MCF 10A (cell line): ENCODE results near the gene CYP19A1. TPM values are rescaled to one million over a fixed set of nuclear protein-coding genes. Genes with fewer than 3 reads are reported as not detected.

Experiments
- BruUV-seq: library from RNA; stranded (reverse); fragments of 400-500 nt; replicated peaks from 2 replicates; lab custom pipeline; 2021; lab: Mats Ljungman, UMichigan
- CTCF ChIA-PET: fragments of 300-600 bp; sonication (Branson Sonifier 250); formaldehyde crosslinking; extraction: SDS; loops from one replicate; lab custom pipeline; 2021; ENCODE audit warnings: antibody characterized with exemption, inconsistent platforms; lab: Yijun Ruan, JAX
- POLR2A ChIA-PET: fragments of 300-600, 350-650 bp; sonication (Branson Sonifier 250); formaldehyde crosslinking; extraction: SDS; loops from one replicate; lab custom pipeline; 2020; ENCODE audit warnings: antibody characterized with exemption, inconsistent platforms; lab: Yijun Ruan, JAX
- DNase-seq: peaks from one replicate; pipeline ENCODE4 v3.0.0-alpha.2; 2018; ENCODE audit not compliant: unreplicated experiment
- H3K27ac Mint-ChIP-seq: one replicate; pipeline ENCODE4 v1.8.0; 2022; ENCODE audit warnings: mild to moderate bottlenecking, low read depth, mixed read lengths; ENCODE audit not compliant: unreplicated experiment
- H3K27me3 Mint-ChIP-seq: one replicate; pipeline ENCODE4 v1.8.0; 2022; ENCODE audit warnings: mixed read lengths; ENCODE audit not compliant: insufficient read depth, unreplicated experiment
- H3K36me3 Mint-ChIP-seq: one replicate; pipeline ENCODE4 v1.8.0; 2022; ENCODE audit warnings: mild to moderate bottlenecking, moderate library complexity, mixed read lengths; ENCODE audit not compliant: insufficient read depth, unreplicated experiment
- H3K4me1 Mint-ChIP-seq: one replicate; pipeline ENCODE4 v1.8.0; 2022; ENCODE audit warnings: mixed read lengths; ENCODE audit not compliant: insufficient read depth, unreplicated experiment
- H3K4me3 Mint-ChIP-seq: one replicate; pipeline ENCODE4 v1.8.0; 2022; ENCODE audit warnings: mild to moderate bottlenecking, moderate library complexity, mixed read lengths; ENCODE audit not compliant: unreplicated experiment
- H3K9me3 Mint-ChIP-seq: one replicate; pipeline ENCODE4 v1.8.0; 2022; ENCODE audit warnings: mixed read lengths; ENCODE audit not compliant: unreplicated experiment
- CTCF ChIP-seq: fragments of 200-600 bp; IDR thresholded peaks from one replicate; pipeline ENCODE4 v1.8.0; 2022; ENCODE audit warnings: antibody characterized with exemption, mild to moderate bottlenecking; ENCODE audit not compliant: unreplicated experiment
- intact Hi-C: fragments of 100-400 bp; cut with micrococcal nuclease; formaldehyde crosslinking; loops from 2 replicates; pipeline ENCODE4 v1.14.1; 2022
- microRNA-seq: library from miRNA; unstranded; fragments of <30 nt; microRNA quantifications from one replicate; pipeline ENCODE4 v1.2.0, GENCODE V29; 2022
- total RNA-seq: library from RNA; stranded (reverse); gene quantifications from 2 replicates; pipeline ENCODE4 v1.2.3, GENCODE V29; 2022

CYP19A1 gene
- total RNA-seq, 1 experiment from 2014 or later = not detected

GRCh38 chr15:51161491-51162220, 176.7 kb downstream of the CYP19A1 start:
- POLR2A ChIA-PET = interaction anchor here (0.6 to 2.1 kb wide), 2 partner anchors 206 to 253 kb away, joined by 3 to 18 read pairs; partner anchors contain the start of gene AP4E1
- CTCF ChIA-PET = interaction anchor here (0.6 to 8.3 kb wide), 28 partner anchors 10 to 698 kb away, joined by 3 to 195 read pairs (median 12); no protein-coding TSS in a partner anchor
- Mint-ChIP-seq H3K9me3 (no peaks in the 10 kb centered on the region), H3K4me1 (peaks cover 10% of the 10 kb centered on the region), H3K4me3 (no peak overlapping the region), H3K36me3 (no peaks in the 10 kb centered on the region), H3K27ac (no peak overlapping the region), H3K27me3 (no peaks in the 10 kb centered on the region)
- no peak for DNase-seq
- no peak for TF ChIP-seq CTCF
- no TSS peak for BruUV-seq
- intact Hi-C loops = no loop called here

GRCh38 chr15:51160484-51160883, 177.9 kb downstream of the CYP19A1 start:
- POLR2A ChIA-PET = no interaction called here
- TF ChIP-seq CTCF = no peak
- H3K9me3 Mint-ChIP-seq = no peaks in the 10 kb centered on the region
- H3K27me3 Mint-ChIP-seq = no peaks in the 10 kb centered on the region
- peaks cover 15% of the 10 kb centered on the region for H3K4me1 Mint-ChIP-seq
- no peaks in the 10 kb centered on the region for H3K36me3 Mint-ChIP-seq
- no peak overlapping the region for H3K4me3 Mint-ChIP-seq
- intact Hi-C loops = no loop called here
- CTCF ChIA-PET = interaction anchor here (0.6 to 8.3 kb wide), 11 partner anchors 13 to 285 kb away, joined by 3 to 195 read pairs (median 4); no protein-coding TSS in a partner anchor
- no peak overlapping the region for H3K27ac Mint-ChIP-seq
- no peak for DNase-seq
- no TSS peak for BruUV-seq

Small RNA genes lying within 50 kb of the gene (microRNA-seq; reads per million reads assigned to microRNA genes)
- gene MIR4713 = not detected
- gene MIR7973-1 = not detected
- gene MIR7973-2 = not detected

Other genes with a start within 250 kb of the CYP19A1 start
- gene TNFAIP8L3, start 243.7 kb downstream of the CYP19A1 start, total RNA-seq = 2.6 and 4.2 TPM in 2 replicates
- not detected in 2 replicates for gene GLDN, start 3.1 kb upstream of the CYP19A1 start, total RNA-seq